Peyer's patch (tissue), 4 donors: ENCODE data around the gene ZNF320.
"Not testable (repeated sequence)": the region's sequence is repeated elsewhere in the genome, so short reads cannot be mapped to it uniquely, and the experiment has no call there.

Source experiments
- CTCF ChIP-seq, 6 experiments: fragments of 450-650 bp in 4 of 6; fragments of 200-600 bp in 2 of 6; sonication (generic) in 1 of 6; IDR thresholded peaks; one replicate each; pipeline ENCODE4 v1.5.1; 2017 to 2019; ENCODE audit warnings: antibody characterized with exemption in 6 of 6, mild to moderate bottlenecking in 3 of 6, moderate library complexity in 1 of 6
- POLR2A ChIP-seq, 2 donors: fragments of 450-650 bp; IDR thresholded peaks; one replicate each; pipeline ENCODE4 v1.5.1; 2017; ENCODE audit warnings: antibody characterized with exemption in 2 of 2, mild to moderate bottlenecking in 2 of 2, moderate library complexity in 2 of 2

GRCh38 chr19:52898596-52898995, 1.2 kb upstream of the ZNF320 start:
- TF ChIP-seq CTCF, POLR2A (IDR thresholded peaks at IDR 0.05): not testable (repeated sequence)
